Cardiac fibroblast (primary cell): ENCODE results near the gene SLC38A9.
"Not testable (repeated sequence)": the region's sequence is repeated elsewhere in the genome, so short reads cannot be mapped to it uniquely, and the experiment has no call there.

Experiments used
- DNase-seq, 2 donors: peaks; one replicate each; pipeline versions ENCODE4 v3.0.0 to v3.0.0-alpha.2; 2010; ENCODE audit warnings: low read depth in 2 of 2
- H3K4me3 ChIP-seq, 2 donors: replicated peaks in 1 of 2; 1 replicate in 1 of 2; 2 replicates in 1 of 2; pipeline ENCODE4 v1.5.1; 2011; ENCODE audit warnings: low read depth in 2 of 2, low read length in 2 of 2, mild to moderate bottlenecking in 2 of 2, moderate library complexity in 1 of 2
- TF ChIP-seq, protein P1 (sequence below): IDR thresholded peaks from one replicate; pipeline ENCODE4 v1.5.1; 2011; ENCODE audit warnings: low read depth, mild to moderate bottlenecking, low read length, inconsistent platforms

Gene SLC38A9

DNA sequence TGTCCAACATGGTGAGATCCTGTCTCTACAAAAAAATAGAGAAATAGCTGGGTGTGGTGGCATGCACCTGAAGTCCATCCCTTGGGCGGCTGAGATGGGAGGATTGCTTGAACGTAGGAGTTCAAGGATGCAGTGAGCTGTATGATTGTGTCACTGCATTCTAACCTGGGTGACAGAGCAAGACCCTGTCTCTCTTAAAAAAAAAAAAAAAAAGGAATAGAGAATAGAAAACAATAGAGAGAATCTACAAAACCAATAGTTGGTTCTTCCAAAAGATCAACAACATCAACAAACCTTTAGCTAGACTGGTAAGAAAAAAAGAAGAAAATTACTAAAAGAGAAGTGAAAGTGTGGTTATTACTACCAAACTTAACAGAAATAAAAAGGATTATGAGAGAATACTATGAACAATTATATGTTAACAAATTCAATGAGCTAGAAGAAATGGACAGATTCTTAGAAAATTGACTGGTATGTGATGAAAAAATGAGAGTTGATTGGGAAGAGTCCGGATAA, 8.1 kb upstream of the SLC38A9 start:
- no peak for DNase-seq
- H3K4me3 ChIP-seq: no peak overlapping the region
- TF ChIP-seq, protein P1, sequence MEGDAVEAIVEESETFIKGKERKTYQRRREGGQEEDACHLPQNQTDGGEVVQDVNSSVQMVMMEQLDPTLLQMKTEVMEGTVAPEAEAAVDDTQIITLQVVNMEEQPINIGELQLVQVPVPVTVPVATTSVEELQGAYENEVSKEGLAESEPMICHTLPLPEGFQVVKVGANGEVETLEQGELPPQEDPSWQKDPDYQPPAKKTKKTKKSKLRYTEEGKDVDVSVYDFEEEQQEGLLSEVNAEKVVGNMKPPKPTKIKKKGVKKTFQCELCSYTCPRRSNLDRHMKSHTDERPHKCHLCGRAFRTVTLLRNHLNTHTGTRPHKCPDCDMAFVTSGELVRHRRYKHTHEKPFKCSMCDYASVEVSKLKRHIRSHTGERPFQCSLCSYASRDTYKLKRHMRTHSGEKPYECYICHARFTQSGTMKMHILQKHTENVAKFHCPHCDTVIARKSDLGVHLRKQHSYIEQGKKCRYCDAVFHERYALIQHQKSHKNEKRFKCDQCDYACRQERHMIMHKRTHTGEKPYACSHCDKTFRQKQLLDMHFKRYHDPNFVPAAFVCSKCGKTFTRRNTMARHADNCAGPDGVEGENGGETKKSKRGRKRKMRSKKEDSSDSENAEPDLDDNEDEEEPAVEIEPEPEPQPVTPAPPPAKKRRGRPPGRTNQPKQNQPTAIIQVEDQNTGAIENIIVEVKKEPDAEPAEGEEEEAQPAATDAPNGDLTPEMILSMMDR: no peak

DNA sequence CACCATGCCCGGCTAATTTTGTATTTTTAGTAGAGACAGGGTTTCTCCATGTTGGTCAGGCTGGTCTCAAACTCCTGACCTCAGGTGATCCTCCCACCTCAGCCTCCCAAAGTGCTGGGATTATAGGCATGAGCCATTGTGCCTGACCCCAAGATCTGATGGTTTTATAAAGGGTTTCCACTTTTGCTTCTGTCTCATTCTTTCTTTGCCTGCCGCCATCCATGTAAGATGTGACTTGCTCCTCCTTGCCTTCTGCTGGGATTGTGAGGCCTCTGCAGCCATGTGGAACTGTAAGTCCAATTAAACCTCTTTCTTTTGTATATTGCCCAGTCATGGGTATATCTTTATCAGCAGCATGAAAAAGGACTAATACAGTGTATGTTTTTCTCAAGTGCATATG, 6.9 kb upstream of the SLC38A9 start:
- DNase-seq, H3K4me3 ChIP-seq: not testable (repeated sequence)

DNA sequence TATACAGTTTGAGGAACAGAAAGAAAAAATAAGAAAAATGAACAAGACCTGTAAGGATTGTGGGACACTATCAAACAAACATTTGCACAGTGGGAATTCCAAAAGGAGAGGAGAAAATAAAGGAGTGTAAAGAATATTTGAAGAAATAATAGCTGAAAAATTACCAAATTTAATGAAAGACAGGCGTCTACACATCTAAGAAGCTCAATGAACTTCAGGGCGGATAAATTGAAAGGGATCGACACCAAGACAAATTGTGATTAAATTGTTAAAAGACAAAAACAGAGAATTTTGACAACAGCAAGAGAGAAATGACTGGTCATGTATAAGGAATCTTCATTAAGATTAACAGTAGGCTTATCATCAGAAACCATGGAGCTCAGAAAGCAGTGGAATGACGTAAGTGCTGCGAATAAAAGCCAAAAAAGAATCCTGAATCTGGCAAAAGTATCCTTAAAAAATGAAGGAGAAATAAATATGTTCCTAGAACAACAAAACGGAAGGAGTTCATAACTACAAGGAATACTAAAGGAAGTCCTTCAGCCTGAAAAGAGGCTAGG, 3.5 kb upstream of the SLC38A9 start:
- no peak for DNase-seq
- H3K4me3 ChIP-seq: no peak overlapping the region
- TF ChIP-seq, protein P1: no peak

DNA sequence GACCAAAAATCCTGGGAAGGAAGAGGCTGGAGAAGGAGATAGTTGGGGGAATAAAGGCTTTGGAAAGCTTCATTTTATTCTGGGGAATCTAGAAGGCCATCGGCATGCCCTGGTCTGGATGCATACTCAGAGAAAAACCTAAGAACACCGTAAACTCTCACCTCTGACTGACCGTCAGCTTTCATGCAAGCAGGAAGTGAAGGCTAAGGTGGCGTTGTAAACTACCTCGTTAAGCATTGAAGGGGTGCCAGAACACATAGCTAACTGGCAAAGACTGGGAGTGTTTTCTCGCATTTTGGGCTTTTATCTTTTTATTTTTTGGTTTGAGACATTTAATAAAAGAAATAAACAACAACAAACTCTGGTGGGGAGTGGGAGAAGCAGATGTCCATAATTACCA, 2.6 kb upstream of the SLC38A9 start:
- H3K4me3 ChIP-seq: no peak overlapping the region
- DNase-seq: no peak
- TF ChIP-seq, protein P1: no peak

DNA sequence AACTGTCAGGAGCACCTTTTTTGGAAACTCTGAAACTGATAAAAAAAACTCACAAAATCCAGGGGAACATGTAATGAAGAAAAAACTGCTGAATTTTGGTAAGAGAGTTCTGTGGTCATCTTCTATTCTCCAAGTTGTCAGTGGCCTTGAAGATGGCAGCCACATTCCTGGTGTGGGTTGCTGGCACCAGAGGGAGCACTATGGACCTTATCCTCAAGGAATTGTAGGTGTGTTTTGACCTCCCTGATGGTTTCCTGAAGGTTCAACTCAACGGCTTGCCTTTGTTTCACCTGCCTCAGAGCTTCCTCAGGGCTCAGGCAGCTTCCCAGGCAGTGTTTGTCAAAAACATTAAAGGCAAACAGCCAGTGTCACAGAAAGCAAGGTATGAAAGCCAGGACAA, 2.2 kb upstream of the SLC38A9 start:
- TF ChIP-seq, protein P1: no peak
- DNase-seq: no peak
- no peak overlapping the region for H3K4me3 ChIP-seq

DNA sequence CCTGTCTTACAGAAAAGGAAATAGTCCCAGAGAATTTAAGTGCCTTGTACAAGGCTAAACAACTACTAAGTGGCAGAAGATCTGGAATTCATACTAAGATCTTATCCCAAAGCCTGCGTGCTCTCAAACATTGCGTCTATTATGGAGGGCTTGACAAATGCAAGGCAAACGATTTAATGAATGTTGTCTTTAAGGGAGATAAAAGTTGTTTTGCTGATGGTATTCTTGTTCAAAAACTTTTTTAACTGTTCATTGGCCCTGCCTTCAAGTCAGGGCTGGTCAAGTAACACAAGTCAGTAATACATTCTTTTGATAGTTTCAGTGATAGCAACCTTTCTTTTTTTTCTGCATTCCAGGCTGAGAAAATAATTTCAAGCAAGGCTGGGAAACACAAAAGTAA, 1.7 kb upstream of the SLC38A9 start:
- H3K4me3 ChIP-seq: no peak overlapping the region
- DNase-seq: no peak
- TF ChIP-seq, protein P1: no peak

DNA sequence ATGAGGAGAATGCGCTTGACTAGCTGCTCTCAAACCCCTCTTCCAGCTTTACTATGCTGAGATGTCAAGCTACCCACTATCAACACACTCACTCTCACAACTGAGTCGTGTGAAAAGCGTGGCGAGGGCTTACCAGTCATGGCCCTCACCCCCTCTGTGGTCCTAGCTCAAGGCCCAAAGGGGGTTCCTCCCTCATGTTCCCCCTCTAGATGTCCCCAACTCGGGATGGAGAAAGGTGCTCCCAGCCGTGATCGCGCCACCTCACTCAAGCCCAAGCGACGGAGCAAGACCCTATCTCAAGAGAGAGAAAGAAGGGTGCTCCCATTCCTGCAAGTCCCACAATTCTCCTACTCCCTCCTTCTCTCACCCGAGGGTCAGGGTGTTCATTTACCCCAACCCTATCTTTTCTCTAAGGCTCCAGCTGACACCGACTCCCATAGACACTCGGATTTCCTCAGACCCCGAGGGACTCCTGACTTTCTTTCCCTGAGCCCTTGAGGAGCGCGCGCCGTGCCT, 559 bp downstream of the SLC38A9 start:
- DNase-seq: no peak
- H3K4me3 ChIP-seq: peak overlapping the region; percentile 92 to 96
- TF ChIP-seq, protein P1: no peak
